Stimulated activated CD4-positive, alpha-beta T cell treated with anti-CD3 and anti-CD28 coated beads, Interleukin-1b, Interleukin-23, amount 100 ng/mL, for 1 hour (primary cell): ENCODE measurements around the gene SELENOH.
"Not testable (repeated sequence)": the region's sequence is repeated elsewhere in the genome, so short reads cannot be mapped to it uniquely, and the experiment has no call there.

Source experiments
- DNase-seq, 2 donors: peaks; one replicate each; pipeline ENCODE4 v3.0.0-alpha.2; 2020; ENCODE audit warnings: low read depth in 2 of 2

Gene SELENOH

GRCh38 chr11:57741132-57742086, at the start of gene SELENOH:
SELENOH (plus strand) TSS chr11:57741491; CDS start chr11:57741596, 105 bp downstream.
- peak; percentile 78 to 89 for DNase-seq

GRCh38 chr11:57698843-57699365, 42.4 kb upstream of the SELENOH start:
- no peak for DNase-seq

- DNase-seq: no peak
Measured at GRCh38 chr11:57699813-57700212, 41.5 kb upstream of the SELENOH start.

- no peak for DNase-seq
Measured at GRCh38 chr11:57700425-57700824, 40.9 kb upstream of the SELENOH start.

GRCh38 chr11:57703341-57703740, 38.0 kb upstream of the SELENOH start:
- no peak for DNase-seq

GRCh38 chr11:57704932-57705331, 36.4 kb upstream of the SELENOH start:
- no peak for DNase-seq

GRCh38 chr11:57705432-57705831, 35.9 kb upstream of the SELENOH start:
- DNase-seq: not testable (repeated sequence)

- no peak for DNase-seq
Measured at GRCh38 chr11:57709802-57710367, 31.4 kb upstream of the SELENOH start.

- DNase-seq: peak; percentile 37 to 38
Measured at GRCh38 chr11:57711414-57712255, 29.7 kb upstream of the SELENOH start, which contains the start of gene MED19. MED19 (minus strand) TSS chr11:57712215; CDS start chr11:57712179, 36 bp downstream.

GRCh38 chr11:57712256-57713150, 28.8 kb upstream of the SELENOH start, which contains the start of gene TMX2:
TMX2 (plus strand) TSS chr11:57712593; CDS start chr11:57712619, 26 bp downstream.
- DNase-seq: peak; percentile 73 to 74

GRCh38 chr11:57713835-57714234, 27.5 kb upstream of the SELENOH start:
- no peak for DNase-seq

- not testable (repeated sequence) for DNase-seq
Measured at GRCh38 chr11:57716726-57717125, 24.6 kb upstream of the SELENOH start.

GRCh38 chr11:57727185-57727584, 14.1 kb upstream of the SELENOH start:
- DNase-seq: no peak

- no peak for DNase-seq
Measured at GRCh38 chr11:57728829-57729228, 12.5 kb upstream of the SELENOH start.

- no peak for DNase-seq
Measured at GRCh38 chr11:57729479-57729878, 11.8 kb upstream of the SELENOH start.

- no peak for DNase-seq
Measured at GRCh38 chr11:57732661-57733060, 8.6 kb upstream of the SELENOH start.

- DNase-seq: no peak
Measured at GRCh38 chr11:57735619-57736298, 5.5 kb upstream of the SELENOH start.

GRCh38 chr11:57742087-57742452, 779 bp downstream of the SELENOH start:
- no peak for DNase-seq

- no peak for DNase-seq
Measured at GRCh38 chr11:57744357-57744756, 3.1 kb downstream of the SELENOH start.

GRCh38 chr11:57745206-57745605, 3.9 kb downstream of the SELENOH start:
- DNase-seq: no peak
